B cell (primary cell): ENCODE data around the gene CENPP. TPM values are rescaled to one million over a fixed set of nuclear protein-coding genes. Genes with fewer than 3 reads are reported as not detected.

Source experiments
- ATAC-seq: fragments of 200-7000 bp; cut with Tn5 transposase; one replicate; pipeline ENCODE4 v1.10.0; 2021; ENCODE audit warnings: low read depth, mild to moderate bottlenecking, moderate number of reproducible peaks, moderate library complexity
- CTCF ChIA-PET: fragments of 350-600 bp; sonication (Branson Sonifier 250); formaldehyde crosslinking; loops from one replicate; lab custom pipeline; 2021; ENCODE audit warnings: antibody characterized with exemption, inconsistent platforms; lab: Charles Lee
- POLR2A ChIA-PET: fragments of 350-600 bp; sonication (Branson Sonifier 250); formaldehyde crosslinking; loops from one replicate; lab custom pipeline; 2021; ENCODE audit warnings: antibody characterized with exemption; lab: Charles Lee
- DNase-seq: peaks from one replicate; pipeline ENCODE4 v3.0.0; 2013
- H2AFZ ChIP-seq: 2 replicates; pipeline ENCODE4 v1.6.1; 2012; ENCODE audit warnings: mild to moderate bottlenecking, low read depth, low read length; ENCODE audit not compliant: insufficient read depth, poor library complexity, severe bottlenecking
- H3K27ac ChIP-seq, 2 donors: 1 replicate in 1 of 2; 2 replicates in 1 of 2; pipeline ENCODE4 v1.5.1; 2012 to 2013; ENCODE audit warnings: low read length in 2 of 2, mild to moderate bottlenecking in 2 of 2, moderate library complexity in 1 of 2
- H3K27me3 ChIP-seq, 4 experiments: fragments of 200-600 bp in 1 of 4; sonication (generic) in 1 of 4; replicated peaks in 1 of 4; 1 replicate in 2 of 4; 2 replicates in 2 of 4; pipeline versions ENCODE4 v1.6.1 to v1.7.0; 2013 to 2016; ENCODE audit warnings: low read length in 3 of 4, mild to moderate bottlenecking in 2 of 4, mixed read lengths in 1 of 4, moderate library complexity in 1 of 4; ENCODE audit not compliant: insufficient read depth in 4 of 4, control insufficient read depth in 3 of 4; ENCODE audit errors: control extremely low read depth in 1 of 4
- H3K36me3 ChIP-seq, 2 experiments: replicated peaks in 1 of 2; 1 replicate in 1 of 2; 2 replicates in 1 of 2; pipeline versions ENCODE4 v1.6.1 to v1.7.1; 2013; ENCODE audit warnings: low read length in 1 of 2; ENCODE audit not compliant: insufficient read depth in 2 of 2, control insufficient read depth in 1 of 2; ENCODE audit errors: control extremely low read depth in 1 of 2, extremely low read depth in 1 of 2
- H3K4me1 ChIP-seq, 2 donors: fragments of 200-600 bp in 1 of 2; sonication (generic) in 1 of 2; 1 replicate in 1 of 2; 2 replicates in 1 of 2; pipeline versions ENCODE4 v1.5.1 to v1.6.1; 2013 to 2017; ENCODE audit warnings: low read length in 2 of 2; ENCODE audit not compliant: control insufficient read depth in 2 of 2, insufficient read depth in 2 of 2
- H3K4me2 ChIP-seq: replicated peaks from 2 replicates; pipeline ENCODE3; 2012; ENCODE audit warnings: mild to moderate bottlenecking, low read depth, low read length; ENCODE audit not compliant: poor library complexity, severe bottlenecking
- H3K4me3 ChIP-seq, 5 experiments: fragments of 200-600 bp in 1 of 5; sonication (generic) in 1 of 5; 1 replicate in 3 of 5; 2 replicates in 2 of 5; pipeline versions ENCODE4 v1.5.1 to v1.7.0; 2011 to 2016; ENCODE audit warnings: low read length in 4 of 5, mild to moderate bottlenecking in 4 of 5, low read depth in 2 of 5, control low read depth in 1 of 5, moderate library complexity in 1 of 5; ENCODE audit not compliant: insufficient read depth in 1 of 5; ENCODE audit errors: control extremely low read depth in 1 of 5, extremely low read depth in 1 of 5
- H3K79me2 ChIP-seq: fragments of 200-600 bp; sonication (generic); one replicate; pipeline ENCODE4 v1.6.0; 2016; ENCODE audit warnings: low read length; ENCODE audit not compliant: control insufficient read depth, insufficient read depth
- H3K9ac ChIP-seq: fragments of 200-600 bp; sonication (generic); 2 replicates; pipeline ENCODE4 v1.6.1; 2017; ENCODE audit warnings: mild to moderate bottlenecking, low read length, moderate library complexity
- H3K9me3 ChIP-seq, 3 donors: one replicate each; pipeline versions ENCODE4 v1.6.1 to v1.7.1; 2013; ENCODE audit warnings: low read length in 2 of 3; ENCODE audit not compliant: control insufficient read depth in 2 of 3, insufficient read depth in 1 of 3; ENCODE audit errors: control extremely low read depth in 1 of 3
- H4K20me1 ChIP-seq: 2 replicates; pipeline ENCODE4 v1.6.0; 2012; ENCODE audit warnings: mild to moderate bottlenecking, low read length; ENCODE audit not compliant: insufficient read depth, control insufficient read depth, poor library complexity, severe bottlenecking
- H3K27ac Mint-ChIP-seq: one replicate; pipeline ENCODE4 v1.8.0; 2021; ENCODE audit warnings: mixed read lengths
- H3K27me3 Mint-ChIP-seq: one replicate; pipeline ENCODE4 v1.8.0; 2021; ENCODE audit warnings: mixed read lengths
- H3K4me1 Mint-ChIP-seq: one replicate; pipeline ENCODE4 v1.8.0; 2021; ENCODE audit warnings: mixed read lengths
- H3K4me3 Mint-ChIP-seq: one replicate; pipeline ENCODE4 v1.8.0; 2021; ENCODE audit warnings: mixed read lengths
- H3K9me3 Mint-ChIP-seq: one replicate; pipeline ENCODE4 v1.8.0; 2022; ENCODE audit warnings: mixed read lengths; ENCODE audit not compliant: insufficient read depth
- CTCF ChIP-seq: fragments of 200-600 bp; IDR thresholded peaks from one replicate; pipeline ENCODE4 v1.8.0; 2022; ENCODE audit warnings: antibody characterized with exemption, mild to moderate bottlenecking
- EZH2 ChIP-seq: IDR thresholded peaks from 2 replicates; pipeline ENCODE4 v1.6.1; 2012; ENCODE audit warnings: borderline replicate concordance, low read depth, mild to moderate bottlenecking, moderate library complexity, low read length; ENCODE audit not compliant: insufficient read depth, poor library complexity, severe bottlenecking
- WGBS: methylation state at CpG from one replicate; pipeline ENCODE4 v1.1.5; 2013; ENCODE audit warnings: missing lambda C conversion rate; ENCODE audit not compliant: insufficient coverage; 5-methylcytosine and 5-hydroxymethylcytosine counted together
- intact Hi-C: fragments of 100-400 bp; cut with micrococcal nuclease; formaldehyde crosslinking; loops from one replicate; pipeline ENCODE4 v1.10.0; 2022
- polyA plus RNA-seq: library from polyadenylated mRNA; depleted of rRNA; stranded (reverse); fragments of >200 nt; gene quantifications from 2 replicates; pipeline ENCODE4 v1.2.3, GENCODE V29; 2012
- total RNA-seq, 2 donors: library from RNA; stranded (reverse); fragments of 120-200 nt in 1 of 2; gene quantifications; 1 replicate in 1 of 2; 2 replicates in 1 of 2; pipeline versions ENCODE4 v1.2.3 to v1.2.4, GENCODE V29; 2013 to 2022

The CENPP gene
- total and polyA plus RNA-seq, 2 donors (not counting 1 experiment from before 2014, with no cell fraction given), result 1.4 to 6.2 TPM

- WGBS, result 91% methylated on average over 1 of the region's 1 CpG
- Mint-ChIP-seq H3K4me3 (no peak overlapping the region), H3K4me1 (no peaks in the 10 kb centered on the region), H3K27ac (no peak overlapping the region), H3K27me3 (no peaks in the 10 kb centered on the region), H3K9me3 (no peaks in the 10 kb centered on the region)
- Histone ChIP-seq H3K4me3 (no peak overlapping the region), H3K4me2 (no peak overlapping the region), H3K4me1 (no peaks in the 10 kb centered on the region), H3K9ac (no peak overlapping the region), H3K79me2 (no peaks in the 10 kb centered on the region), H3K27ac (no peak overlapping the region), H4K20me1 (no peaks in the 10 kb centered on the region), H2AFZ (no peak overlapping the region), H3K36me3 (no peaks in the 10 kb centered on the region), H3K27me3 (no peaks in the 10 kb centered on the region), H3K9me3 (no peaks in the 10 kb centered on the region)
- ChIA-PET CTCF (no interaction called here), POLR2A (no interaction called here)
- no peak for TF ChIP-seq EZH2
- no peak for TF ChIP-seq CTCF
- DNase-seq (no peak), ATAC-seq (no peak)
- intact Hi-C loops, result no loop called here
Observed at GRCh38 chr9:92467041-92467440, 141.3 kb downstream of the CENPP start.

GRCh38 chr9:92467511-92467910, 141.8 kb downstream of the CENPP start:
- Histone ChIP-seq H4K20me1 (no peaks in the 10 kb centered on the region), H3K27ac (no peak overlapping the region), H3K9me3 (no peaks in the 10 kb centered on the region), H3K27me3 (no peaks in the 10 kb centered on the region), H3K4me2 (no peak overlapping the region), H3K4me3 (no peak overlapping the region), H3K4me1 (no peaks in the 10 kb centered on the region), H3K36me3 (no peaks in the 10 kb centered on the region), H3K79me2 (no peaks in the 10 kb centered on the region), H2AFZ (no peak overlapping the region), H3K9ac (no peak overlapping the region)
- WGBS, result no CpG with 5 or more reads among the region's 2 CpGs
- DNase-seq, result no peak
- Mint-ChIP-seq H3K9me3 (no peaks in the 10 kb centered on the region), H3K27me3 (no peaks in the 10 kb centered on the region), H3K27ac (no peak overlapping the region), H3K4me1 (no peaks in the 10 kb centered on the region), H3K4me3 (no peak overlapping the region)
- ChIA-PET POLR2A (no interaction called here), CTCF (no interaction called here)
- TF ChIP-seq CTCF (no peak), EZH2 (no peak)
- intact Hi-C loops, result no loop called here
- ATAC-seq, result no peak
